Osteocyte (in vitro differentiated cells): Measurements from ENCODE around the gene STK16. TPM values are rescaled to one million over a fixed set of nuclear protein-coding genes. Genes with fewer than 3 reads are reported as not detected.

Source experiments
- DNase-seq: peaks from one replicate; pipeline ENCODE4 v3.0.0; 2021; ENCODE audit warnings: mixed read lengths; ENCODE audit not compliant: unreplicated experiment; ENCODE audit errors: extremely low spot score
- H3K27ac Mint-ChIP-seq: one replicate; pipeline ENCODE4 v1.8.0; 2021; ENCODE audit warnings: mild to moderate bottlenecking, mixed read lengths; ENCODE audit not compliant: unreplicated experiment
- H3K27me3 Mint-ChIP-seq: one replicate; pipeline ENCODE4 v1.8.0; 2021; ENCODE audit warnings: mixed read lengths; ENCODE audit not compliant: unreplicated experiment
- H3K36me3 Mint-ChIP-seq: one replicate; pipeline ENCODE4 v1.8.0; 2021; ENCODE audit warnings: mixed read lengths; ENCODE audit not compliant: unreplicated experiment
- H3K4me1 Mint-ChIP-seq: one replicate; pipeline ENCODE4 v1.8.0; 2021; ENCODE audit warnings: mixed read lengths; ENCODE audit not compliant: unreplicated experiment
- H3K4me3 Mint-ChIP-seq: one replicate; pipeline ENCODE4 v1.8.0; 2021; ENCODE audit warnings: mild to moderate bottlenecking, moderate library complexity, mixed read lengths; ENCODE audit not compliant: unreplicated experiment
- H3K9me3 Mint-ChIP-seq: one replicate; pipeline ENCODE4 v1.8.0; 2021; ENCODE audit warnings: mixed read lengths; ENCODE audit not compliant: unreplicated experiment
- total RNA-seq: library from RNA; stranded (reverse); gene quantifications from 2 replicates; pipeline ENCODE4 v1.2.1, GENCODE V29; 2021
- TF ChIP-seq, protein P1 (sequence below): fragments of 200-600 bp; sonication (generic); IDR thresholded peaks from 2 replicates; pipeline ENCODE4 v1.5.0; 2021; ENCODE audit warnings: antibody characterized with exemption, mild to moderate bottlenecking, moderate library complexity

Gene STK16
- total RNA-seq, 1 donor from 2014 or later: 28.3 TPM

DNA sequence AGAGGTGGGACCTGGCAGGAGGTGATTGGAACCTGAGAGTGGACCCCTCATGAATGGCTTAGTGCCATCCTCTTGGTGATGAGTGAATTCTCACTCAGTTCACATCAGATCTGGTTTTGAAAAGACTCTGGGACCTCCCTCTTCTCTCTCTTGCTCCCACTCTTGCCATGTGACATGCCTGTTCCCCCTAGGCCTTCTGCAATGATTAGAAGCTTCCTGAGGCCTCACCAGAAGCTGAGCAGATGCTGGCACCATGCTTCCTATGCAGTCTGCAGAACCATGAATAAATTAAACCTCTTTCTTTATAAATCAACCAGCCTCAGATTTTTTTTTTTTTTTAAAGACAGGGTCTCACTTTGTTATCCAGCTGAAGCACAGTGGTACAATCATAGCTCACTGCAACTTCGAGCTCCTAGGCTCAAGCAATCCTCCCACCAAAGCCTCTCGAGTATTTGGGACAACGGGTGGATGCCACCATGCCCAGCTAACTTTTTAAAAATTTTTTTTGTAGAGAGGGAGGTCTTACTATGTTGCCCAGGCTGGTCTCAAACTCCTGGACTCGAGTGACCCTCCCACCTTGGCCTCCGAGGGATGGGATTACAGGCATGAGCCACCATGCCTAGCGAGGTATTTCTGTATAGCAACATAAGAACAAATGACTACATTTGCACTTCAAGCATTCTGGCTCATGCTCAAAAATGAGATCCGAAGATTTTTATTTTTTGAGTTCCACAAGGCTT is 40.7 kb upstream of the STK16 start:
- peaks cover 25% of the 10 kb centered on the region for H3K4me1 Mint-ChIP-seq
- no peak overlapping the region for H3K4me3 Mint-ChIP-seq
- peaks cover 7% of the 10 kb centered on the region for H3K36me3 Mint-ChIP-seq
- H3K27me3 Mint-ChIP-seq: peaks cover under 1% of the 10 kb centered on the region
- no peaks in the 10 kb centered on the region for H3K9me3 Mint-ChIP-seq
- TF ChIP-seq, protein P1, sequence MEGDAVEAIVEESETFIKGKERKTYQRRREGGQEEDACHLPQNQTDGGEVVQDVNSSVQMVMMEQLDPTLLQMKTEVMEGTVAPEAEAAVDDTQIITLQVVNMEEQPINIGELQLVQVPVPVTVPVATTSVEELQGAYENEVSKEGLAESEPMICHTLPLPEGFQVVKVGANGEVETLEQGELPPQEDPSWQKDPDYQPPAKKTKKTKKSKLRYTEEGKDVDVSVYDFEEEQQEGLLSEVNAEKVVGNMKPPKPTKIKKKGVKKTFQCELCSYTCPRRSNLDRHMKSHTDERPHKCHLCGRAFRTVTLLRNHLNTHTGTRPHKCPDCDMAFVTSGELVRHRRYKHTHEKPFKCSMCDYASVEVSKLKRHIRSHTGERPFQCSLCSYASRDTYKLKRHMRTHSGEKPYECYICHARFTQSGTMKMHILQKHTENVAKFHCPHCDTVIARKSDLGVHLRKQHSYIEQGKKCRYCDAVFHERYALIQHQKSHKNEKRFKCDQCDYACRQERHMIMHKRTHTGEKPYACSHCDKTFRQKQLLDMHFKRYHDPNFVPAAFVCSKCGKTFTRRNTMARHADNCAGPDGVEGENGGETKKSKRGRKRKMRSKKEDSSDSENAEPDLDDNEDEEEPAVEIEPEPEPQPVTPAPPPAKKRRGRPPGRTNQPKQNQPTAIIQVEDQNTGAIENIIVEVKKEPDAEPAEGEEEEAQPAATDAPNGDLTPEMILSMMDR: no peak
- no peak for DNase-seq
- H3K27ac Mint-ChIP-seq: no peak overlapping the region

DNA sequence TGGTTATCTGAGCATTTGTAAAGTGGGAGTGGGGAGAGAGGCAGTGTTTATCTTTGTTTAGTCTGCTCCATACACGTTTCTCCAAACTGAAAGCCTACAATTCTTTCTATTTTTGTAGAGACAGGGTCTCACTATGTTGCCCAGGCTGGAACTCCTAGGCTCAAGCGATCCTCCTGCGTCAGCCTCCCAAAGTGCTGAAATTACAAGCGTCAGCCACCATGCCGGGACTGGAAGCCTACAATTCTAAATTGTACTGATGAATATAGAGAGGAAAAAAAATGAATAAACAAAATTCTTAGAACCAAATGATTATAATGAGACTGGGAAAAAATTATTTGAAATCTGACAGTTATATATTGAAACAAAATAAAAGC is 40.1 kb upstream of the STK16 start:
- no peak for DNase-seq
- H3K27ac Mint-ChIP-seq: no peak overlapping the region
- H3K9me3 Mint-ChIP-seq: no peaks in the 10 kb centered on the region
- H3K36me3 Mint-ChIP-seq: peaks cover 7% of the 10 kb centered on the region
- TF ChIP-seq, protein P1: no peak
- H3K4me1 Mint-ChIP-seq: peaks cover 25% of the 10 kb centered on the region
- no peaks in the 10 kb centered on the region for H3K27me3 Mint-ChIP-seq
- no peak overlapping the region for H3K4me3 Mint-ChIP-seq

DNA sequence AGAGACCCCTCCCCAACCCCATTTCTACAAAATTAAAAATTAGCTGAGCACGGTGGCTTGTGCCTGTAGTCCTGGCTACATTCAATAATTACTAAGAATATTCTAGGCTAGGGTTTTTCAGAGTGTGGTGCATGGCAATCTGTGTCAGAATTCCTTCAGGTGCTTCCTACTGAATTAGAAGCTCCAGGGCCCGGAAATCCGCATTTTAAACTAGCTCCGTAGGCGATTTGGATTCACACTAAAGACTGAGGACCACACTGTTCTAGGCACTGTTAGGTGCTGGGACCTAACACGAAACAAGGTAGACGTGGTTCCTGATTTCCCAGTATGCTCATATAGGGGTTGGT is 39.3 kb upstream of the STK16 start:
- TF ChIP-seq, protein P1: no peak
- peaks cover 25% of the 10 kb centered on the region for H3K4me1 Mint-ChIP-seq
- no peak for DNase-seq
- H3K36me3 Mint-ChIP-seq: peaks cover 7% of the 10 kb centered on the region
- H3K27ac Mint-ChIP-seq: peak overlapping the region; percentile 96
- no peaks in the 10 kb centered on the region for H3K27me3 Mint-ChIP-seq
- peak overlapping the region; percentile 89 for H3K4me3 Mint-ChIP-seq
- no peaks in the 10 kb centered on the region for H3K9me3 Mint-ChIP-seq

DNA sequence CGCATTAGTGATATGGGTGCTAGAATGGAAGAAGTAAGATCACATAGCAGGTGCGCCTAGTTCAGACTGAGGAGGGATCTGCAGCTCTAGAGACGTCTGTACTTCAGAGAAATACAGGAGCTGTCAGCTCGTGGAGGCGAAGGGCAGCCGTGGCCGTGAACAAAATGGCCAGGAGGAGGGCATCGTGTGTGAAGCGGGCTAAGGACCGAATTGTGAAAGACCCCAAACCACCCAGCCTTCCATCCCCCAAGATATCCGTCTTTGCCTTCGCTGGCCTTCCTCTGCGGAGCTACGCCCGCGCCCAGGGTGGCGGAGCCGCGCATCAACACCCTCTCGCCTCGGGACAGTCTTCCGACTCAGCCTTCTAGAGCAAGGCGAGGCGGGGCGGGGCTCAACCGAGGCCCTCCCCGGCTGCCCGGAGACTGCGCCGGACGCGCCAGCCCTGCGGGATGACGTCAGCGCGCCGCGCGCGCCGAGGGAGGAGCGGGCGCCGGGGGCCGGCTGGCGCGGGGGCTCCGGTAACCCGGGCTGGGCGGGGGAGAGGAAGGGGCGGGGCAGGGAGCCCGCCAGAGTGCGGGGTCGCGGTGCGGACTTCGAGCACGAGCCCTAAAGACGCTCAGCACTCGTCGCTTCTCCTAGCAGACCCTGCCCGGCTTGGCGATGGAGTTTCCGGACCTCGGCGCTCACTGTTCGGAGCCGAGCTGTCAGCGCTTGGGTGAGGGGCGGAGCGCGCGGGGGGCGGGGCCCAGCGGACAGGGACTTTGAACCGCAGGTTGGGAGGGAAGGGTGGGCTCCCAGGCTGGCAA is 38.7 kb upstream of the STK16 start, which contains the start of gene ZFAND2B:
Gene ZFAND2B, plus strand, starts transcription at position 455 of the 806 bp plus-strand sequence. Its CDS starts 206 bp downstream, at position 661.
- no peaks in the 10 kb centered on the region for H3K27me3 Mint-ChIP-seq
- H3K4me1 Mint-ChIP-seq: peaks cover 25% of the 10 kb centered on the region
- H3K27ac Mint-ChIP-seq: peak within 1 kb of the TSS; percentile 96
- H3K9me3 Mint-ChIP-seq: no peaks in the 10 kb centered on the region
- H3K4me3 Mint-ChIP-seq: peak within 1 kb of the TSS; percentile 89
- TF ChIP-seq, protein P1: no peak
- DNase-seq: peak; percentile 99
- H3K36me3 Mint-ChIP-seq: peaks cover 7% of the 10 kb centered on the region
